HepG2 (cell line): ENCODE data around the gene U2AF2. TPM values are rescaled to one million over a fixed set of nuclear protein-coding genes. Genes with fewer than 3 reads are reported as not detected.

ENCODE experiments used
- BRF2 ChIP-seq: sonication (generic); formaldehyde crosslinking; IDR thresholded peaks from 2 replicates; pipeline ENCODE4 v1.8.1; 2022; ENCODE audit warnings: mild to moderate bottlenecking, missing genetic modification reagents
- ELF1 ChIP-seq: sonication (generic); formaldehyde crosslinking; IDR thresholded peaks from 2 replicates; pipeline ENCODE4 v1.4.0; 2020; ENCODE audit warnings: missing genetic modification reagents
- FOXA3 ChIP-seq: IDR thresholded peaks from 2 replicates; pipeline ENCODE4 v1.6.1; 2016; ENCODE audit warnings: missing genetic modification reagents, missing compliant biosample characterization
- GFI1 ChIP-seq: sonication (generic); formaldehyde crosslinking; IDR thresholded peaks from 2 replicates; pipeline ENCODE4 v1.5.0; 2020; ENCODE audit warnings: missing genetic modification reagents, mild to moderate bottlenecking, borderline replicate concordance
- HNRNPK ChIP-seq: fragments of 200-400 bp; formaldehyde crosslinking; IDR thresholded peaks from 2 replicates; pipeline ENCODE4 v1.6.1; 2018; ENCODE audit warnings: low read length, low read depth, moderate library complexity, mild to moderate bottlenecking; ENCODE audit not compliant: poor library complexity, severe bottlenecking
- HNRNPUL1 ChIP-seq: fragments of 200-400 bp; formaldehyde crosslinking; IDR thresholded peaks from 2 replicates; pipeline ENCODE4 v1.6.1; 2017; ENCODE audit warnings: low read depth, mild to moderate bottlenecking, low read length, moderate library complexity
- NPAS2 ChIP-seq: sonication (generic); formaldehyde crosslinking; IDR thresholded peaks from 2 replicates; pipeline ENCODE4 v1.8.0; 2022; ENCODE audit warnings: mild to moderate bottlenecking, missing genetic modification reagents, borderline replicate concordance
- PAF1 ChIP-seq: IDR thresholded peaks from 2 replicates; pipeline ENCODE4 v1.6.1; 2016; ENCODE audit warnings: missing genetic modification reagents, missing compliant biosample characterization
- RARG ChIP-seq: sonication (generic); formaldehyde crosslinking; IDR thresholded peaks from 2 replicates; pipeline ENCODE4 v1.4.0; 2020; ENCODE audit warnings: low read depth, mild to moderate bottlenecking, missing genetic modification reagents
- SMAD1 ChIP-seq: sonication (generic); formaldehyde crosslinking; IDR thresholded peaks from 2 replicates; pipeline ENCODE4 v1.4.0; 2020; ENCODE audit warnings: missing genetic modification reagents, low read depth, mild to moderate bottlenecking, borderline replicate concordance
- SNAPC5 ChIP-seq: sonication (generic); formaldehyde crosslinking; IDR thresholded peaks from 2 replicates; pipeline ENCODE4 v1.8.1; 2023; ENCODE audit warnings: mild to moderate bottlenecking, missing genetic modification reagents, borderline replicate concordance
- TEAD3 ChIP-seq: optimal IDR thresholded peaks from 2 replicates; pipeline ENCODE3; 2016; ENCODE audit warnings: borderline replicate concordance
- TEF ChIP-seq: sonication (generic); formaldehyde crosslinking; IDR thresholded peaks from 2 replicates; pipeline ENCODE4 v1.5.0; 2020; ENCODE audit warnings: missing genetic modification reagents
- THAP11 ChIP-seq: IDR thresholded peaks from 2 replicates; pipeline ENCODE4 v1.6.1; 2016; ENCODE audit warnings: missing biosample characterization, missing genetic modification reagents
- ZC3H13 ChIP-seq: sonication (generic); formaldehyde crosslinking; IDR thresholded peaks from 2 replicates; pipeline ENCODE4 v1.8.1; 2023; ENCODE audit warnings: mild to moderate bottlenecking, missing genetic modification reagents, moderate library complexity
- ZFP82 ChIP-seq: sonication (generic); formaldehyde crosslinking; IDR thresholded peaks from 2 replicates; pipeline ENCODE4 v1.5.1; 2020; ENCODE audit warnings: mild to moderate bottlenecking, missing genetic modification reagents, borderline replicate concordance
- ZFY ChIP-seq: sonication (generic); formaldehyde crosslinking; IDR thresholded peaks from 2 replicates; pipeline ENCODE4 v1.4.0; 2020; ENCODE audit warnings: missing genetic modification reagents
- ZIK1 ChIP-seq: sonication (generic); formaldehyde crosslinking; IDR thresholded peaks from 2 replicates; pipeline ENCODE4 v1.5.0; 2020; ENCODE audit warnings: mild to moderate bottlenecking, low read depth, missing genetic modification reagents, borderline replicate concordance
- ZNF17 ChIP-seq: sonication (generic); formaldehyde crosslinking; IDR thresholded peaks from 2 replicates; pipeline ENCODE4 v1.5.0; 2020; ENCODE audit warnings: mild to moderate bottlenecking, missing genetic modification reagents
- ZNF225 ChIP-seq: sonication (generic); formaldehyde crosslinking; IDR thresholded peaks from 2 replicates; pipeline ENCODE4 v1.4.0; 2020; ENCODE audit warnings: mild to moderate bottlenecking, missing genetic modification reagents
- ZNF329 ChIP-seq: sonication (generic); formaldehyde crosslinking; IDR thresholded peaks from 2 replicates; pipeline ENCODE4 v1.9.0; 2021; ENCODE audit warnings: low read depth, mild to moderate bottlenecking, missing genetic modification reagents
- ZNF34 ChIP-seq: sonication (generic); formaldehyde crosslinking; IDR thresholded peaks from 2 replicates; pipeline ENCODE4 v1.4.0; 2020; ENCODE audit warnings: mild to moderate bottlenecking, missing genetic modification reagents, borderline replicate concordance
- ZNF367 ChIP-seq: sonication (generic); formaldehyde crosslinking; IDR thresholded peaks from 2 replicates; pipeline ENCODE4 v1.4.0; 2020; ENCODE audit warnings: missing genetic modification reagents, borderline replicate concordance
- ZNF770 ChIP-seq: sonication (generic); formaldehyde crosslinking; IDR thresholded peaks from 2 replicates; pipeline ENCODE4 v1.5.0; 2020; ENCODE audit warnings: mild to moderate bottlenecking, missing genetic modification reagents
- ZNF781 ChIP-seq: sonication (generic); formaldehyde crosslinking; IDR thresholded peaks from 2 replicates; pipeline ENCODE4 v1.5.1; 2020; ENCODE audit warnings: borderline replicate concordance, mild to moderate bottlenecking, missing genetic modification reagents; ENCODE audit errors: not compliant biosample characterization
- ZSCAN20 ChIP-seq: sonication (generic); formaldehyde crosslinking; IDR thresholded peaks from 2 replicates; pipeline ENCODE4 v1.4.0; 2020; ENCODE audit warnings: missing genetic modification reagents, mild to moderate bottlenecking, borderline replicate concordance
- ZSCAN25 ChIP-seq: sonication (generic); formaldehyde crosslinking; IDR thresholded peaks from 2 replicates; pipeline ENCODE4 v1.8.0; 2022; ENCODE audit warnings: mild to moderate bottlenecking, missing genetic modification reagents
- polyA plus RNA-seq, 8 experiments: library from polyadenylated mRNA; depleted of rRNA in 3 of 8; stranded (reverse) in 7 of 8; unstranded in 1 of 8; fragments of >200 nt; fragmentation: Illumina TruSeq in 4 of 8; extraction: Trizol in 4 of 8; gene quantifications; 2 replicates each; pipeline versions ENCODE4 v1.2.1 to v1.2.3, GENCODE V29; 2011 to 2016; ENCODE audit warnings: low read depth in 4 of 8, missing spikeins in 1 of 8, mixed read lengths in 1 of 8; ENCODE audit not compliant: insufficient read depth in 1 of 8
- total RNA-seq, 5 experiments: library from RNA; depleted of rRNA; stranded (reverse); fragments of >200 nt; fragmentation: Illumina TruSeq; extraction: Trizol; gene quantifications; 2 replicates each; pipeline ENCODE4 v1.2.3, GENCODE V29; 2016; ENCODE audit warnings: low read depth in 1 of 5

Gene U2AF2
- total and polyA plus RNA-seq, 2 of the 13 experiments (the other 11 are each of a cell fraction or from before 2014, with no cell fraction given) = 84.3 to 124 TPM

- no peak for TF ChIP-seq HNRNPUL1
- TF ChIP-seq ZNF17 (CRISPR knock-in tag) = no peak
- TF ChIP-seq NPAS2 (CRISPR knock-in tag) = no peak
- TF ChIP-seq TEF (CRISPR knock-in tag) = no peak
- peak; percentile 94 for TF ChIP-seq PAF1 (CRISPR knock-in tag)
- no peak for TF ChIP-seq SNAPC5 (CRISPR knock-in tag)
- TF ChIP-seq ZNF770 = no peak
- TF ChIP-seq ZNF781 (CRISPR knock-in tag) = no peak
- TF ChIP-seq ZNF225 (CRISPR knock-in tag) = no peak
- no peak for TF ChIP-seq ZSCAN20 (CRISPR knock-in tag)
- no peak for TF ChIP-seq RARG (CRISPR knock-in tag)
- TF ChIP-seq ZFP82 (CRISPR knock-in tag) = 0 out of 2 replicates have a peak, but pooled peaks have one; percentile 71
- TF ChIP-seq SMAD1 (CRISPR knock-in tag) = no peak; the same call in 1 of the 2 replicates
- TF ChIP-seq ZNF367 (CRISPR knock-in tag) = no peak
- peak; percentile 14 for TF ChIP-seq TEAD3 (CRISPR knock-in tag)
- peak; percentile 95 for TF ChIP-seq THAP11 (CRISPR knock-in tag)
- TF ChIP-seq ELF1 (CRISPR knock-in tag) = peak; percentile 93
- peak; percentile 79 for TF ChIP-seq ZSCAN25
- peak; percentile 47; the same call in 1 of the 2 replicates for TF ChIP-seq ZNF34 (CRISPR knock-in tag)
- TF ChIP-seq BRF2 (CRISPR knock-in tag) = 0 out of 2 replicates have a peak, but pooled peaks have one; percentile 57
- TF ChIP-seq ZIK1 (CRISPR knock-in tag) = no peak
- TF ChIP-seq GFI1 (CRISPR knock-in tag) = no peak
- TF ChIP-seq HNRNPK = peak; percentile 68
- no peak for TF ChIP-seq ZNF329 (CRISPR knock-in tag)
- TF ChIP-seq ZFY = peak; percentile 89
- TF ChIP-seq ZC3H13 (CRISPR knock-in tag) = peak; percentile 97
- TF ChIP-seq FOXA3 = peak; percentile 38; the same call in 1 of the 2 replicates
These were observed 20.2 kb downstream of the U2AF2 start, which contains the start of gene EPN1 (continued) for GRCh38 chr19:55674841-55675660.
